ENCODE measurements around the gene FADS6. TPM values are rescaled to one million over a fixed set of nuclear protein-coding genes. Genes with fewer than 3 reads are reported as not detected.

FADS6 gene
- total RNA-seq, 3 donors from 2014 or later = 0.14 to 4.2 (median 1.1) TPM

DNA sequence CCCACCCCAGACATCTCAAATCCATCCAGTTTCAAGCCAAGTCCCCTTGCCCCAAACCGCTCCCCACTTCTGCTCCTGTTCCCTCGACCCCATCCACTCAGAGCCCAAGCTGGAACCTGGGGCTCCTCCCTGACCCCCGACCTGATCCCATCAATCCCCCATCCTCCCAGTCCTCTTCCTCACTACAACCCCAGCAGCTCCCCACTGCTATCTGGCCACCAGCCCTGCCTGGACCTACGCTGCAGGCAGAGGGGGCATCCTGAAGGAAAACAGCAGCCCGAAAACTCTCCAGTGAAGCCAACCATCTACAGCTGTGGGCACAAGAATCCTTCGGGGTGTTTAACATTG is 24.6 kb downstream of the FADS6 start:
- H3K4me1 ChIP-seq (ENCODE audit: low read depth) = peaks cover 9% of the 10 kb centered on the region
- H3K36me3 ChIP-seq (ENCODE audit: low read depth) = no peaks in the 10 kb centered on the region
- TF ChIP-seq, protein P1, sequence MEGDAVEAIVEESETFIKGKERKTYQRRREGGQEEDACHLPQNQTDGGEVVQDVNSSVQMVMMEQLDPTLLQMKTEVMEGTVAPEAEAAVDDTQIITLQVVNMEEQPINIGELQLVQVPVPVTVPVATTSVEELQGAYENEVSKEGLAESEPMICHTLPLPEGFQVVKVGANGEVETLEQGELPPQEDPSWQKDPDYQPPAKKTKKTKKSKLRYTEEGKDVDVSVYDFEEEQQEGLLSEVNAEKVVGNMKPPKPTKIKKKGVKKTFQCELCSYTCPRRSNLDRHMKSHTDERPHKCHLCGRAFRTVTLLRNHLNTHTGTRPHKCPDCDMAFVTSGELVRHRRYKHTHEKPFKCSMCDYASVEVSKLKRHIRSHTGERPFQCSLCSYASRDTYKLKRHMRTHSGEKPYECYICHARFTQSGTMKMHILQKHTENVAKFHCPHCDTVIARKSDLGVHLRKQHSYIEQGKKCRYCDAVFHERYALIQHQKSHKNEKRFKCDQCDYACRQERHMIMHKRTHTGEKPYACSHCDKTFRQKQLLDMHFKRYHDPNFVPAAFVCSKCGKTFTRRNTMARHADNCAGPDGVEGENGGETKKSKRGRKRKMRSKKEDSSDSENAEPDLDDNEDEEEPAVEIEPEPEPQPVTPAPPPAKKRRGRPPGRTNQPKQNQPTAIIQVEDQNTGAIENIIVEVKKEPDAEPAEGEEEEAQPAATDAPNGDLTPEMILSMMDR (IDR thresholded peaks at IDR 0.05) = no peak
- intact Hi-C loops (cut with DNase I, micrococcal nuclease) = no loop called here
- no peak for DNase-seq
- no peak for ATAC-seq
- no peak overlapping the region for H3K4me3 ChIP-seq
- no peaks in the 10 kb centered on the region for H3K9me3 ChIP-seq

DNA sequence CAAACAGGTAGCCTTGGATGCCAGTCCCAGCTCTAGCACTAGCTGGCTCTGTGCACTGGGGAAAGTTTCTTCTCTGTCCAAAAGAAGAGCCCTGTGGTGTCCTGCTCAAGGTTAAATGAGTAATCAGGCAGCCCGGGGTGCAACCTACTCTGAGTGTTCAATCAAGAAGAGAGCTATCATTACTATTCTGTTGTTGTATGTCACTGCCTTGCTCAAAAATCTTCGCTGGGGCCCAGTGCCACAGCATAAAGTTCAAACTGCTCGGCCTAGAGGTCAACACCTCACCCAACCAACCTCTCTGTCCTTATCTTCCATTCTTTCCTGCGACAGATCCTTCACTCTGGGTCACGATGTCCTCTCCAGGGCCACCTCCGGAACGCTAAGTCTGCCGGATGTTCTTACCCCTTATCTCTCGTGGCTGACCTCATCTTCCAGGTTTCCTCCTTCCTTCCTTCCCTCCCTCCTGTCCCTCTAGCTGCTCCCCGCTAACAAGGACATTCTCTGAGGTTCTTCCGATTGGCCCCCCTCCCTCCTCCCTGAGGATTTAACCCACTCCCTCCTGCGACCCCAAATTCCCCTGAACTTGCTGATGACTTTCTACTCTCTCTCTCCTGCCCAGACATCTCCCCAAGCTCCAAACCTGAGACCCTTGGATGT is 25.1 kb downstream of the FADS6 start:
- Histone ChIP-seq H3K4me1 (ENCODE audit: low read depth) (peaks cover 9% of the 10 kb centered on the region), H3K36me3 (ENCODE audit: low read depth) (no peaks in the 10 kb centered on the region), H3K9me3 (no peaks in the 10 kb centered on the region), H3K4me3 (no peak overlapping the region)
- TF ChIP-seq, protein P1 (IDR thresholded peaks at IDR 0.05) = no peak
- intact Hi-C loops (cut with DNase I, micrococcal nuclease) = no loop called here
- ATAC-seq (no peak), DNase-seq (no peak)

DNA sequence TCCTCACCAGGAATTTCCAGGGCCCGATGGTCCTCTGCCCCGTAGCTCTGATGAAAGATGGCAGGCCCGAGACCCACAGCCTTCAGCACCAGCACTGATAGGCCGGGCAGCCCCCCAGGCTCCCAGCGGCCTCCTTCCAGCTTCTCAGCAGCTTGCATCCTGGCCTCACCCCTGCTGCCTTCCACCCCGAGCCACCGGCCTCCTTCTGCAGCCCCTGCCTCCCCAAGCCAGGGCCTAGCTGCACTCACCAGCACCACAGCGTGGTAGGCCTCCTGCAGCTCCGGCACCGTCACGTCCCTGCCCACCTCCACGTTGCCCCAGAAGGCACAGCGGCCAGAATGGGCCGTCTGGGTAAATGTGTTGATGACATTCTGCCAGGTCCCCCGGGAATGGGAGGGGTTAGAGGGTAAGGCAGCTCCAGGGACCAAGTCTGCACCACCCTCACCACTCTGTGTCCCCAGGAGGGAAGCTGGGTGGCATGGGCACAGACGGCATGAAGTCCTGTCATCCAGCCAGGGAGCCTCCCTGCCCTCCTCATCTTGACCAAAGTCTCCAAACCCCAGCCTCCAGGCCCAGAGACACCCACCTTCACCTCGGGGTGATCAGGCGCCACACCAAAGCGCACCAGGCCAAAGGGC is 27.1 kb downstream of the FADS6 start:
- no peak overlapping the region for H3K4me3 ChIP-seq
- H3K9me3 ChIP-seq = no peaks in the 10 kb centered on the region
- DNase-seq (peak in 1 of 3 donors; percentile 28), ATAC-seq (no peak)
- intact Hi-C loops (cut with DNase I, micrococcal nuclease) = no loop called here
- TF ChIP-seq, protein P1 (IDR thresholded peaks at IDR 0.05) = no peak
- no peaks in the 10 kb centered on the region for H3K36me3 ChIP-seq (ENCODE audit: low read depth)
- peaks cover 6% of the 10 kb centered on the region for H3K4me1 ChIP-seq (ENCODE audit: low read depth)

DNA sequence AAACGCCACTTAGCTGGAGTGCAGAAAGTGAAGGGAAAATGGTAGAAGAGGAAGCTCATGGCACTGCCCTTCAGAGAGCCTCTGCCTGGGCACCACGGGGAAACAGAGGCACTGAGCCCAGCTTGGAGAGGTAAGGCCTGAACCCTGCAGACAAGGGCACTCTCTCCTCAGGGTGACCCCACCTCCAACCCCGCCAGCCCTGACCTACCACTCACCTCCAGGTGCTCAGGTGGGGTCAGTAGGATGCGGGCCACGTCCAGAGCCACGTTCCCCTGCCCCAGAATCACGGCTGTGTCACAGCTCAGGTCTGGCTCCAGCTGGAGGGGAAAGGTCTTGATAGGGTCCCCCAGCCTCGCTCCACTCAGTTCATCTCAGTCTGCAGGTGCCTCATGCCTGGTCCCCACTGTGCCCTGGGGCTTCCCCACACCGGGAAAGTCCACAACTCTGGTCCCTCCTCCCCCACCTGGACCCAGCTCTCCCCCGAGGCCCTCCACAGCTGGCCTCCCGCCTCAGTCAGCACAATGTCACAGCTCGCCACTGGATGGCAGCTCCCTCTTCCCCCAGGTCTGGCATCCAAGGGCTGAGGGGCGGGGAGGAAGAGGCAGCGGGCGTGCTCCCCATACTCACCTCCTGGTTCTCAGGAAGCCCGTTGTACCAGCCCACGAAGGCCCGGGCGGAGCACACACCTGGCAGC is 27.8 kb downstream of the FADS6 start:
- Histone ChIP-seq H3K36me3 (ENCODE audit: low read depth) (no peaks in the 10 kb centered on the region), H3K4me1 (ENCODE audit: low read depth) (peaks cover 12% of the 10 kb centered on the region), H3K9me3 (no peaks in the 10 kb centered on the region), H3K4me3 (no peak overlapping the region)
- TF ChIP-seq, protein P1 (IDR thresholded peaks at IDR 0.05) = no peak
- intact Hi-C loops (cut with DNase I, micrococcal nuclease) = loop anchor here in 1 of 2 donors (2.0 kb wide), 1 partner anchor 75 kb away; no protein-coding TSS in a partner anchor
- ATAC-seq (no peak), DNase-seq (no peak)

DNA sequence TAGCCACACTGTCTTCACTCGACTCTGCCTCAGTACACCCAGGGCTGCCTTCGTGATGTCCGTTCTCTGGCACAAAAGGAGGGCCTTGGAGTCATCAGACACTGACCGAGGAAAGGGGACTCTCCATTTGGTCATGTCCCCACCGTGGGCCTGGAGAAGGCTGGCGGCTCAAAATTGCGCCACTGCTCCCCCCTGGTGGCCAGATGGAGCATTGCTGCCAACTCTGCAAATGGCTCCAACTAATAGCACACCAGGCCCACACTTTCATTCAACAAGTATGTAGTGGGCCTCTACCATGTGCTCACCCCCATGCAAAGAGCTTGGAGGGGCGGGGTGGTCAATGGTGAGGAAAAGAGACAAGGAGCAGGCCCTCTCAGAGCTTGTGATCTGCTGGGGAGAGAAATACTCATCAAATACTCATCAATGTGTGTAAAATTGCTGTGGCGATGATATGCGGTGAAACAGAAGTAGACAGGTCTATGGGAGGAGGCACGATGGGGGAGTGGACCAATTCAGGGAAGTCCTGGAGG is 28.5 kb downstream of the FADS6 start:
- peak in 2 of 3 donors; percentile 84 to 87 for DNase-seq
- H3K9me3 ChIP-seq = no peaks in the 10 kb centered on the region
- TF ChIP-seq, protein P1 (IDR thresholded peaks at IDR 0.05) = peak; percentile 92
- H3K4me1 ChIP-seq (ENCODE audit: low read depth) = peaks cover 19% of the 10 kb centered on the region
- no peak overlapping the region for H3K4me3 ChIP-seq
- intact Hi-C loops (cut with DNase I, micrococcal nuclease) = loop anchor here (2.0 to 5.0 kb wide), 3 partner anchors 73 to 123 kb away; no protein-coding TSS in a partner anchor
- no peaks in the 10 kb centered on the region for H3K36me3 ChIP-seq (ENCODE audit: low read depth)
- ATAC-seq = peak; percentile 77

Data from mucosa of descending colon (tissue), 3 donors.